Activated CD8-positive, alpha-beta memory T cell treated with anti-CD3 and anti-CD28 coated beads, Interleukin-2, amount 50 U/mL, for 4 hours (primary cell): ENCODE measurements around the gene PTPRO.

Experiments used
- DNase-seq: peaks from one replicate; pipeline ENCODE4 v3.0.0-alpha.2; 2020

The PTPRO gene

GRCh38 chr12:15355766-15356165 lies 33.5 kb downstream of the PTPRO start:
- DNase-seq = no peak

GRCh38 chr12:15356951-15357364 lies 34.6 kb downstream of the PTPRO start:
- no peak for DNase-seq

- no peak for DNase-seq
These were observed 42.2 kb downstream of the PTPRO start for GRCh38 chr12:15364221-15365160.

- no peak for DNase-seq
These were observed 46.5 kb downstream of the PTPRO start for GRCh38 chr12:15368812-15369211.

GRCh38 chr12:15372352-15372751 lies 50.0 kb downstream of the PTPRO start:
- DNase-seq = no peak

GRCh38 chr12:15387772-15388171 lies 65.5 kb downstream of the PTPRO start:
- no peak for DNase-seq

- DNase-seq = no peak
These were observed 67.3 kb downstream of the PTPRO start for GRCh38 chr12:15389561-15389960.

- no peak for DNase-seq
These were observed 70.7 kb downstream of the PTPRO start for GRCh38 chr12:15393037-15393436.

GRCh38 chr12:15393995-15394394 lies 71.7 kb downstream of the PTPRO start:
- DNase-seq = no peak

- DNase-seq = no peak
These were observed 82.2 kb downstream of the PTPRO start for GRCh38 chr12:15404485-15404884.

- DNase-seq = no peak
These were observed 83.3 kb downstream of the PTPRO start for GRCh38 chr12:15405606-15406005.

- DNase-seq = no peak
These were observed 84.7 kb downstream of the PTPRO start for GRCh38 chr12:15407025-15407424.

GRCh38 chr12:15411842-15412241 lies 89.5 kb downstream of the PTPRO start:
- DNase-seq = no peak

- no peak for DNase-seq
These were observed 95.4 kb downstream of the PTPRO start for GRCh38 chr12:15417691-15418090.

- DNase-seq = no peak
These were observed 101.3 kb downstream of the PTPRO start for GRCh38 chr12:15423629-15424028.

GRCh38 chr12:15427913-15428312 lies 105.6 kb downstream of the PTPRO start:
- DNase-seq = no peak

GRCh38 chr12:15428632-15429031 lies 106.3 kb downstream of the PTPRO start:
- no peak for DNase-seq

- no peak for DNase-seq
These were observed 107.0 kb downstream of the PTPRO start for GRCh38 chr12:15429262-15429661.

GRCh38 chr12:15435597-15435996 lies 113.3 kb downstream of the PTPRO start:
- no peak for DNase-seq

- DNase-seq = no peak
These were observed 117.2 kb downstream of the PTPRO start for GRCh38 chr12:15439459-15439858.

- DNase-seq = no peak
These were observed 120.7 kb downstream of the PTPRO start for GRCh38 chr12:15443050-15443449.

- DNase-seq = no peak
These were observed 121.3 kb downstream of the PTPRO start for GRCh38 chr12:15443611-15444010.

GRCh38 chr12:15444523-15444922 lies 122.2 kb downstream of the PTPRO start:
- DNase-seq = no peak

GRCh38 chr12:15446807-15447206 lies 124.5 kb downstream of the PTPRO start:
- no peak for DNase-seq

- DNase-seq = no peak
These were observed 131.3 kb downstream of the PTPRO start for GRCh38 chr12:15453613-15454012.
